Measurements from ENCODE around the gene FAF1.

FAF1 gene

GRCh38 chr1:50474859-50475809 lies 484.9 kb downstream of the FAF1 start:
- Histone ChIP-seq H3K4me2 (ENCODE audit: low read depth, low read length, poor library complexity, severe bottlenecking) (no peak overlapping the region), H3K79me2 (ENCODE audit: insufficient read depth, low read length) (no peaks in the 10 kb centered on the region), H3K36me3 (ENCODE audit: low read length) (peaks cover 18% of the 10 kb centered on the region), H3K27me3 (ENCODE audit: low read length) (no peaks in the 10 kb centered on the region), H3K9ac (ENCODE audit: low read length) (no peak overlapping the region), H3K27ac (ENCODE audit: low read depth, low read length) (no peak overlapping the region), H3K4me3 (ENCODE audit: insufficient read depth, low read length, poor library complexity, severe bottlenecking) (no peak overlapping the region), H3K9me3 (ENCODE audit: insufficient read depth, low read length) (no peaks in the 10 kb centered on the region), H3F3A (ENCODE audit: insufficient read depth) (no peaks in the 10 kb centered on the region), H3K9me2 (replicated peaks; ENCODE audit: insufficient read depth, low read length) (no peaks in the 10 kb centered on the region), H2AFZ (ENCODE audit: low read depth, low read length, severe bottlenecking) (no peak overlapping the region), H4K20me1 (ENCODE audit: low read depth, low read length) (no peaks in the 10 kb centered on the region)
- TF ChIP-seq EZH2phosphoT487 (conservative IDR thresholded peaks at IDR 0.05; ENCODE audit: low read length) (no peak), CTCF (IDR thresholded peaks at IDR 0.05; ENCODE audit: insufficient read depth, low read length, poor library complexity, severe bottlenecking) (no peak)

- Histone ChIP-seq H3F3A (ENCODE audit: insufficient read depth) (no peaks in the 10 kb centered on the region), H2AFZ (ENCODE audit: low read depth, low read length, severe bottlenecking) (no peak overlapping the region), H3K36me3 (ENCODE audit: low read length) (peaks cover 18% of the 10 kb centered on the region), H3K79me2 (ENCODE audit: insufficient read depth, low read length) (no peaks in the 10 kb centered on the region), H3K4me2 (ENCODE audit: low read depth, low read length, poor library complexity, severe bottlenecking) (no peak overlapping the region), H3K27ac (ENCODE audit: low read depth, low read length) (no peak overlapping the region), H3K4me3 (ENCODE audit: insufficient read depth, low read length, poor library complexity, severe bottlenecking) (no peak overlapping the region), H3K9ac (ENCODE audit: low read length) (no peak overlapping the region), H3K9me2 (replicated peaks; ENCODE audit: insufficient read depth, low read length) (no peaks in the 10 kb centered on the region), H4K20me1 (ENCODE audit: low read depth, low read length) (no peaks in the 10 kb centered on the region), H3K9me3 (ENCODE audit: insufficient read depth, low read length) (no peaks in the 10 kb centered on the region), H3K27me3 (ENCODE audit: low read length) (no peaks in the 10 kb centered on the region)
- TF ChIP-seq CTCF (IDR thresholded peaks at IDR 0.05; ENCODE audit: insufficient read depth, low read length, poor library complexity, severe bottlenecking) (no peak), EZH2phosphoT487 (conservative IDR thresholded peaks at IDR 0.05; ENCODE audit: low read length) (no peak)
Observed at GRCh38 chr1:50473513-50473912, 486.6 kb downstream of the FAF1 start.

GRCh38 chr1:50471967-50472366 lies 488.1 kb downstream of the FAF1 start:
- H3K9me2 ChIP-seq (replicated peaks; ENCODE audit: insufficient read depth, low read length): no peaks in the 10 kb centered on the region
- no peak for TF ChIP-seq CTCF (IDR thresholded peaks at IDR 0.05; ENCODE audit: insufficient read depth, low read length, poor library complexity, severe bottlenecking)
- TF ChIP-seq EZH2phosphoT487 (conservative IDR thresholded peaks at IDR 0.05; ENCODE audit: low read length): no peak
- H3K9me3 ChIP-seq (ENCODE audit: insufficient read depth, low read length): no peaks in the 10 kb centered on the region
- H4K20me1 ChIP-seq (ENCODE audit: low read depth, low read length): no peaks in the 10 kb centered on the region
- no peaks in the 10 kb centered on the region for H3K79me2 ChIP-seq (ENCODE audit: insufficient read depth, low read length)
- no peaks in the 10 kb centered on the region for H3F3A ChIP-seq (ENCODE audit: insufficient read depth)
- H3K27ac ChIP-seq (ENCODE audit: low read depth, low read length): no peak overlapping the region
- H3K4me2 ChIP-seq (ENCODE audit: low read depth, low read length, poor library complexity, severe bottlenecking): no peak overlapping the region
- H3K36me3 ChIP-seq (ENCODE audit: low read length): peaks cover 18% of the 10 kb centered on the region
- no peak overlapping the region for H2AFZ ChIP-seq (ENCODE audit: low read depth, low read length, severe bottlenecking)
- H3K27me3 ChIP-seq (ENCODE audit: low read length): no peaks in the 10 kb centered on the region
- no peak overlapping the region for H3K9ac ChIP-seq (ENCODE audit: low read length)
- no peak overlapping the region for H3K4me3 ChIP-seq (ENCODE audit: insufficient read depth, low read length, poor library complexity, severe bottlenecking)
